ENCODE measurements around the gene TENM4.

TENM4 gene

DNA sequence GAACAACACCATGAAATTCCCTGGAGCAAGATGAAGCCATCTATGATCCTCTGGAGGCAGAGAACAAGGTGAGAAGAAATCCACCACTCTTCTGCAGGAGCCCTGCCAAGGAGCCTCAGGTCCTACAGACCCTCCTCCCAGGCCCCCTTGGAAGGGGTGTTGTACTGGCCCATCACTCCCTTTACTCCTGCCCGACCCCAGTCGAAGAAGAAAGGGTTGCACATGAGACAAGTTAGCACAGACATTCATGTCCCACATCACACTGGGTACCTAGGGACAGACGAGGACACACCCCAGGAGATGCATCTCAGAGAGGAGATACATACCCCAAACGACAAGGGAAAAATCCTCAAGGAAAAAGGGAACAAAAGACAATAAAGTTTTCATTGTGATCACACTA is 783.4 kb downstream of the TENM4 start:
- DNase-seq (ENCODE audit: low read depth), result no peak

DNA sequence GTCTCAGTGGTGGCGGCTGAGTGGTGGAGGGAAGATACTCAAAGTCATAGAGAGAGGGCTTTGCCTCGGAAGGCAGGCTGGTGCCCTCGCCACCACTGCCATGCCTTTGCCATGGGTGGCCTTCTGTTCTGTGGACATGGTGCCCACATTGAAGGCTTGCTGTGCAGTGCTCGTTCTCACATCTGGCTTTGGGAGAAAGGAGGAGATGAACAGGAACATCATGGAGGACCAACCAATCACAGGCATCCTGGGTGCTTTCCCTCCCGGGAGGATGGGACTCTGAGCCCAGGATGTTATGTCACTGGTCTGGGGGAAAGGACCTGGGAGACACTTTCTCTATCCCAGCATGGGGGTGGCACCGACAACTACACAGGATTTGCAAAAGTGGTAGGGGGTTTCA is 783.8 kb downstream of the TENM4 start:
- DNase-seq (ENCODE audit: low read depth), result no peak

DNA sequence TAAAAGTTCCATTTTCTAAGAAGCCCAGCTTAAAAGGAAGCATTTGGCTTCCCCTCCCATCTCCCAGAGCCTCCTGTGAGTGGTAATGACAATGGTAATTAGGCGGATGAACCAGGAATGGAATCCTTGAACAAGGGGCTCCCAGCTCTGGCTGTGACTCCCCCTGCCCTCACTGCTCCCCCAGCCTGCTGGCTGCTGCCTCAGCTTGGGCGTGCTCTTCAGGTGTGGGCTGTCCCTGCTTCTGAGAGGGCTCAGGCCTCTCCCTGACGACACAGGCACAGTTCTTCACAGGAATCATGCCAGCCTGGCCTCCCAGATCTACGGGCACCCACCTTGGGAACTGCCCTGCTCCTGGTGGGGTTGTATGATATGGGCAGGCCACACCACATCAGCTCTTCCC is 784.5 kb downstream of the TENM4 start:
- DNase-seq (ENCODE audit: low read depth), result no peak

DNA sequence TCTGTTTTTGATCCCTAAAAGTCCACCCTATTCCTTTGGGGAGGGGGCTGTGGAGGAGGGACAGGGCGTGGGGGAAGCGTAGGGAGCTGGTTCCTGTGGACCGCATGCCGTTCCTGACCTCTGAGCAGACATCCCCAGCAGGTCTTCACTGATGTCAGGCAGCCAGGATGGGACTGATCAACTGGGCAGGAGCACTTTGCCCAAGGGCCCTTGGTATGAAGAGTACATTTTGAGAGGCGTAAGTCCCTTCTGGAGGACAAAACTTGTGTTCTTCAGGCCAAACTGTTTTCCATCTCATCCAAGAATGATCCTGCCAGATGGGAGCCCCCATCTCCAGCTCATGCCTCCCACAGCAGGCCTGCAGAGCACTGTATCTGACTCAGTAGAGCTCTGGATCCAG is 785.3 kb downstream of the TENM4 start:
- DNase-seq (ENCODE audit: low read depth), result no peak

GRCh38 chr11:78654866-78655265 is 786.0 kb downstream of the TENM4 start:
- no peak for DNase-seq (ENCODE audit: low read depth)

GRCh38 chr11:78654071-78654470 is 786.8 kb downstream of the TENM4 start:
- no peak for DNase-seq (ENCODE audit: low read depth)

DNA sequence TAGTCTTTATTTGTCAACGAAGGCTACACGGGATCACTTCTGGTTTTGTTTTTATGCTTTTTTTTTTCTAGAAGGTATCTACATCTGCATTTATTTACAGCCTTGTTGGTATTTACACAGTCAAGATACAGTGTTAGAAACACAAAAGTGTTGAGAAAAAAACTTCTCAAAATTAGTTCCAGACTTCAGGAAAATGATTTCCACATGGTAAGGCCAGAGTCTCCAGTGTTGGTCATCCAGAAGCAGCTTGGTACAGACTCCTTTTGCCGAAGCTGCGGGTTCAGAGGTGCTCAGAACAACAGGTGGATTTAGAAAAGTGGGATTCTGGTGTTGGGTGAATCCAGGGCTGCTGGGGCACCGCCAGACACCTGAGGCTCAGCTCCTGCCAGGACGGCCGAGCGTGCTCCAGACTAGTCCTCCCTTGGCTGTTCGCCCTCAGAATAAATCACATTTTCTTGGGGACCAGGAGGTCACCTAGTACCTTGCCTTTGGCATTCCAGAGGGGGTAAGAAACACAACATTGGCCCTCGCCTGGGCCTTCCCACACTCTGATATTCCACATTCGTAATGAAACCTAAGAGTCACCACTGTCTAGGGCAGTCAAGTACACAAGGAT is 787.4 kb downstream of the TENM4 start:
- DNase-seq (ENCODE audit: low read depth), result no peak

GRCh38 chr11:78652843-78653239 is 788.0 kb downstream of the TENM4 start:
- DNase-seq (ENCODE audit: low read depth), result no peak

GRCh38 chr11:78651923-78652842 is 788.6 kb downstream of the TENM4 start:
- DNase-seq (ENCODE audit: low read depth), result no peak

- no peak for DNase-seq (ENCODE audit: low read depth)
Observed at GRCh38 chr11:78651136-78651775, 789.6 kb downstream of the TENM4 start.

- DNase-seq (ENCODE audit: low read depth), result no peak
Observed at GRCh38 chr11:78649361-78650215, 791.2 kb downstream of the TENM4 start.

- no peak for DNase-seq (ENCODE audit: low read depth)
Observed at GRCh38 chr11:78647986-78648875, 792.6 kb downstream of the TENM4 start.

DNA sequence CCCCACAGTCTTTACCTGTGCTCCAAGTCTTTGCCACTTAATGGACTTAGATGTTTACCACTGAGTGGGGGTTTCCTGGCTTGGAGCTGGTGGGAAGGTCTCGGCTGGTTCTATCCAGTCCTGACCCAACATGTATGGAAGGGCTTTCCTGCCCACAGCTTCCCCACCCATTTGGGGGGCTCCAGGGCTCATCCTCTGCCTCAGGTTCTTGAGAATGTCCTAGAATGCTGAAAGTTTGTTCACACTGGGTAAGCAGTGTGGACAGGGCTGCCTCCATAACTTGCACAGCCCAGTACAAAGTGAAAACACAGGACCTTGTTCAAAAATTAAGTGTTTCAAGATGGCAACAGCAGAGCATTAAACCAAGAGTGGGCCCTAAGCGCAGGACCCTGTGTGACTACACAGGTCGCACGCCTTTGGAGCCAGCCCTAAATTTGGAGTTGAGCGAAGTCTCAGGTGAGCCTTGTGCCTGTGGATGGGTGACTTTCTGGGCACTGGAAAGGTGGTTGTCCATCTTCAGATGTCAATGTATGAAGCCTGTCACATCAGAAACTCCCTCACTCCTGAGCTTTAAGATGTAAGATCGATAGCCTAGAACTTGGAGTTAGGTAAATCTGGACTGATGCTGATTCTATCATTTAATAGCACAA is 793.4 kb downstream of the TENM4 start:
- no peak for DNase-seq (ENCODE audit: low read depth)

- no peak for DNase-seq (ENCODE audit: low read depth)
Observed at GRCh38 chr11:78646564-78647185, 794.2 kb downstream of the TENM4 start.

DNA sequence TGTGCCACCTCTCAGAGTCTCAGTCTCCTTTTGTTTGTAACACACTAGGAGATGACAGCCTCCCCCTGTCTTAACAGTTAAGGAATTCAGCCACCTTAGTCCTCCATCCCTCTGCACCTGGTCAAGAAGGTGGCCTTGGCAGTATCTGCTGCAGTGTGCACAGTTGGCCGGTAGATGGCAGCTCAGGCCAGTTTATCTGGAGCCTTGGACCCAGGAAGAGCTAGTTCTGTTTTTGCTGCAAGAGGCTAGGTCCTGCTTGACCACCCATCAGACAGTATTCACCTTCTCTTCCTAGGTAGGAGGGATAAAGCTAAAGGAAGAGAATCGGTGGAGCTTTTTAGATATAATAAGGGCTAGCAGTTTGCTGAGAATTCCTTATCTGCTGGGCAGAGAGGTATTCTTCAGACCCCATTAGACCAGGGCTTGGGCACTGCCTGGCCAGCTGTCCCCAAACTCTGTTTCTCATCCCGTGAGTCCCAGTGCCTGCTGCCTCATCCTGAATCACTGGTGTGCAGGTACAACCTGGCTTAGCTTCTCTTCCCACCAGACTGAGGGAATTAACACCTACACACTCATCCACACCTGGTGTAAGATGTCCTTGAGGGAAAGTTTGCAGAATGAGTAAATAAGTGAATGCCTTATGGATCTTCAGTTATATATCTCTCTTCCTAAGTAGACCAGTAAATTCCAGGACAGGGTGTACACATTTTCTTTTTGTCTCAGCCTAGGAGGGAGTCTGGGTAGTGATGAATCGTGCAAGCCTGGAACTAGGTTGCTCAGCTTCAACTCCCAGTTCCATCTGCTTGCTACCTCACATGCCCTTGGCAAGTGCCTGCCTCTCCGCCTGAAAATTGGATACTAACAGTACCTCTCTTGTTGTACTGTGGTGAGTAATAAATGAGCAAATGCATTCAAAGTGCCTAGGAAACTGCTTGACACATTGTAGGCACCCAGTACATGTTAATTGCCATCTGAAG is 795.3 kb downstream of the TENM4 start:
- DNase-seq (ENCODE audit: low read depth), result no peak

- no peak for DNase-seq (ENCODE audit: low read depth)
Observed at GRCh38 chr11:78643676-78644056, 797.2 kb downstream of the TENM4 start.

- DNase-seq (ENCODE audit: low read depth), result no peak
Observed at GRCh38 chr11:78642979-78643675, 797.7 kb downstream of the TENM4 start.

GRCh38 chr11:78641541-78641940 is 799.3 kb downstream of the TENM4 start:
- DNase-seq (ENCODE audit: low read depth), result no peak
